Trophoblast cell (in vitro differentiated cells and primary cell): ENCODE measurements around the gene SLC2A4RG.

Experiments used
- DNase-seq, 2 donors: peaks; one replicate each; pipeline ENCODE4 v3.0.0-alpha.2; 2016
- H2AFZ ChIP-seq: 2 replicates; pipeline ENCODE4 v1.6.1; 2013; ENCODE audit warnings: low read length, moderate library complexity, mild to moderate bottlenecking; ENCODE audit not compliant: insufficient read depth, poor library complexity
- H2AK5ac ChIP-seq: 2 replicates; pipeline ENCODE4 v1.6.1; 2013; ENCODE audit warnings: mild to moderate bottlenecking, low read length
- H2BK120ac ChIP-seq: 2 replicates; pipeline ENCODE4 v1.6.1; 2013; ENCODE audit warnings: low read length, mild to moderate bottlenecking, moderate library complexity; ENCODE audit not compliant: insufficient read depth, poor library complexity
- H2BK12ac ChIP-seq: 2 replicates; pipeline ENCODE4 v1.6.1; 2013; ENCODE audit warnings: mild to moderate bottlenecking, low read length, moderate library complexity
- H2BK5ac ChIP-seq: 2 replicates; pipeline ENCODE4 v1.6.1; 2013; ENCODE audit warnings: low read length, low read depth, moderate library complexity, mild to moderate bottlenecking; ENCODE audit not compliant: poor library complexity
- H3K14ac ChIP-seq: 2 replicates; pipeline ENCODE4 v1.6.1; 2013; ENCODE audit warnings: mild to moderate bottlenecking, low read length
- H3K18ac ChIP-seq: 2 replicates; pipeline ENCODE4 v1.6.1; 2013; ENCODE audit warnings: mild to moderate bottlenecking, low read length
- H3K23ac ChIP-seq: 2 replicates; pipeline ENCODE4 v1.6.1; 2013; ENCODE audit warnings: low read length
- H3K27ac ChIP-seq: 2 replicates; pipeline ENCODE4 v1.5.1; 2013; ENCODE audit warnings: low read depth, mild to moderate bottlenecking, inconsistent platforms, low read length, moderate library complexity
- H3K27me3 ChIP-seq: 2 replicates; pipeline ENCODE4 v1.6.1; 2013; ENCODE audit warnings: inconsistent platforms, mild to moderate bottlenecking, low read length, moderate library complexity; ENCODE audit not compliant: insufficient read depth
- H3K36me3 ChIP-seq, 2 experiments: 1 replicate in 1 of 2; 2 replicates in 1 of 2; pipeline ENCODE4 v1.6.1; 2013; ENCODE audit warnings: low read length in 2 of 2, mild to moderate bottlenecking in 2 of 2, moderate library complexity in 1 of 2; ENCODE audit not compliant: insufficient read depth in 2 of 2, control insufficient read depth in 1 of 2
- H3K4ac ChIP-seq: 2 replicates; pipeline ENCODE4 v1.6.1; 2013; ENCODE audit warnings: low read depth, mild to moderate bottlenecking, low read length, moderate library complexity
- H3K4me1 ChIP-seq, 2 experiments: 1 replicate in 1 of 2; 2 replicates in 1 of 2; pipeline ENCODE4 v1.6.1; 2013; ENCODE audit warnings: low read length in 2 of 2, mild to moderate bottlenecking in 2 of 2, moderate library complexity in 1 of 2; ENCODE audit not compliant: insufficient read depth in 2 of 2, control insufficient read depth in 1 of 2
- H3K4me2 ChIP-seq: 2 replicates; pipeline ENCODE4 v1.6.1; 2013; ENCODE audit warnings: inconsistent platforms, mild to moderate bottlenecking, low read length, moderate library complexity
- H3K4me3 ChIP-seq: 2 replicates; pipeline ENCODE4 v1.5.1; 2013; ENCODE audit warnings: mild to moderate bottlenecking, low read depth, low read length, inconsistent platforms
- H3K79me1 ChIP-seq: one replicate; pipeline ENCODE4 v1.6.1; 2013; ENCODE audit warnings: low read length
- H3K79me2 ChIP-seq: 2 replicates; pipeline ENCODE4 v1.6.1; 2013; ENCODE audit warnings: low read length, mild to moderate bottlenecking; ENCODE audit not compliant: control insufficient read depth, insufficient read depth, poor library complexity
- H3K9ac ChIP-seq: 2 replicates; pipeline ENCODE4 v1.6.1; 2013; ENCODE audit warnings: mild to moderate bottlenecking, low read length
- H3K9me3 ChIP-seq: 2 replicates; pipeline ENCODE4 v1.6.1; 2013; ENCODE audit warnings: low read depth, mild to moderate bottlenecking, control low read depth, inconsistent platforms, low read length; ENCODE audit not compliant: insufficient read depth
- H4K12ac ChIP-seq: 2 replicates; pipeline ENCODE4 v1.6.1; 2013; ENCODE audit warnings: low read depth, mild to moderate bottlenecking, low read length, moderate library complexity
- H4K8ac ChIP-seq: 2 replicates; pipeline ENCODE4 v1.6.1; 2013; ENCODE audit warnings: low read depth, mild to moderate bottlenecking, low read length, moderate library complexity
- H4K91ac ChIP-seq: one replicate; pipeline ENCODE4 v1.6.1; 2013; ENCODE audit warnings: low read depth, mild to moderate bottlenecking, low read length, moderate library complexity
- WGBS: extraction: QIAGEN DNeasy Blood & Tissue Kit; methylation state at CpG from one replicate; pipeline ENCODE4 v1.1.7; 2013; ENCODE audit warnings: missing lambda C conversion rate; ENCODE audit not compliant: insufficient read length, insufficient coverage; ENCODE audit errors: extremely low coverage; 5-methylcytosine and 5-hydroxymethylcytosine counted together

SLC2A4RG gene

DNA sequence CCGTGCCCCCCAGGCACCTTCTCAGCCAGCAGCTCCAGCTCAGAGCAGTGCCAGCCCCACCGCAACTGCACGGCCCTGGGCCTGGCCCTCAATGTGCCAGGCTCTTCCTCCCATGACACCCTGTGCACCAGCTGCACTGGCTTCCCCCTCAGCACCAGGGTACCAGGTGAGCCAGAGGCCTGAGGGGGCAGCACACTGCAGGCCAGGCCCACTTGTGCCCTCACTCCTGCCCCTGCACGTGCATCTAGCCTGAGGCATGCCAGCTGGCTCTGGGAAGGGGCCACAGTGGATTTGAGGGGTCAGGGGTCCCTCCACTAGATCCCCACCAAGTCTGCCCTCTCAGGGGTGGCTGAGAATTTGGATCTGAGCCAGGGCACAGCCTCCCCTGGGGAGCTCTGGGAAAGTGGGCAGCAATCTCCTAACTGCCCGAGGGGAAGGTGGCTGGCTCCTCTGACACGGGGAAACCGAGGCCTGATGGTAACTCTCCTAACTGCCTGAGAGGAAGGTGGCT, 42.2 kb upstream of the SLC2A4RG start:
- no peak overlapping the region for H3K4ac ChIP-seq
- no CpG with 5 or more reads among the region's 7 CpGs for WGBS
- no peaks in the 10 kb centered on the region for H3K27me3 ChIP-seq
- H3K9me3 ChIP-seq, result peaks cover 3% of the 10 kb centered on the region
- no peak overlapping the region for H3K18ac ChIP-seq
- DNase-seq, result no peak
- H3K27ac ChIP-seq, result no peak overlapping the region
- no peak overlapping the region for H4K91ac ChIP-seq
- no peak overlapping the region for H2AK5ac ChIP-seq
- H2BK12ac ChIP-seq, result no peak overlapping the region
- no peak overlapping the region for H2AFZ ChIP-seq
- H3K23ac ChIP-seq, result no peak overlapping the region
- no peak overlapping the region for H3K14ac ChIP-seq
- no peak overlapping the region for H2BK5ac ChIP-seq
- H3K4me3 ChIP-seq, result no peak overlapping the region
- no peak overlapping the region for H3K9ac ChIP-seq
- peaks cover 2 to 6% of the 10 kb centered on the region in 2 experiments for H3K36me3 ChIP-seq
- no peaks in the 10 kb centered on the region for H3K79me1 ChIP-seq
- peaks cover 6 to 11% of the 10 kb centered on the region in 2 experiments for H3K4me1 ChIP-seq
- H4K12ac ChIP-seq, result no peak overlapping the region
- H3K4me2 ChIP-seq, result no peak overlapping the region
- H3K79me2 ChIP-seq, result no peaks in the 10 kb centered on the region
- H4K8ac ChIP-seq, result no peak overlapping the region
- H2BK120ac ChIP-seq, result no peak overlapping the region

- H2BK12ac ChIP-seq, result no peak overlapping the region
- H3K4ac ChIP-seq, result no peak overlapping the region
- H4K8ac ChIP-seq, result no peak overlapping the region
- no peak overlapping the region for H3K4me2 ChIP-seq
- peaks cover 2 to 6% of the 10 kb centered on the region in 2 experiments for H3K36me3 ChIP-seq
- peaks cover 6 to 11% of the 10 kb centered on the region in 2 experiments for H3K4me1 ChIP-seq
- H3K9me3 ChIP-seq, result peaks cover 4% of the 10 kb centered on the region
- no peak overlapping the region for H2BK120ac ChIP-seq
- no peak overlapping the region for H3K9ac ChIP-seq
- H4K12ac ChIP-seq, result peak overlapping the region; percentile 16
- no peaks in the 10 kb centered on the region for H3K79me2 ChIP-seq
- no peak overlapping the region for H4K91ac ChIP-seq
- no peak overlapping the region for H3K4me3 ChIP-seq
- H3K14ac ChIP-seq, result no peak overlapping the region
- no peak overlapping the region for H3K27ac ChIP-seq
- no peak overlapping the region for H2BK5ac ChIP-seq
- H3K23ac ChIP-seq, result no peak overlapping the region
- H2AK5ac ChIP-seq, result no peak overlapping the region
- H2AFZ ChIP-seq, result no peak overlapping the region
- no peak for DNase-seq
- WGBS, result no CpG with 5 or more reads among the region's 40 CpGs
- H3K18ac ChIP-seq, result no peak overlapping the region
- H3K27me3 ChIP-seq, result no peaks in the 10 kb centered on the region
- H3K79me1 ChIP-seq, result no peaks in the 10 kb centered on the region
Measured at GRCh38 chr20:63697868-63698545, 41.6 kb upstream of the SLC2A4RG start.

- no peak overlapping the region for H2BK120ac ChIP-seq
- H3K79me2 ChIP-seq, result no peaks in the 10 kb centered on the region
- no peak overlapping the region for H2AFZ ChIP-seq
- no peak overlapping the region for H3K4me2 ChIP-seq
- H3K79me1 ChIP-seq, result no peaks in the 10 kb centered on the region
- WGBS, result no CpG with 5 or more reads among the region's 19 CpGs
- H2AK5ac ChIP-seq, result no peak overlapping the region
- H2BK5ac ChIP-seq, result no peak overlapping the region
- DNase-seq, result peak; percentile 57 to 67
- no peaks in the 10 kb centered on the region for H3K27me3 ChIP-seq
- no peak overlapping the region for H4K91ac ChIP-seq
- H3K27ac ChIP-seq, result no peak overlapping the region
- no peak overlapping the region for H3K9ac ChIP-seq
- no peak overlapping the region for H3K14ac ChIP-seq
- H3K4me3 ChIP-seq, result peak overlapping the region; percentile 6
- peaks cover 7 to 9% of the 10 kb centered on the region in 2 experiments for H3K36me3 ChIP-seq
- H4K8ac ChIP-seq, result no peak overlapping the region
- H2BK12ac ChIP-seq, result no peak overlapping the region
- peaks cover 6 to 11% of the 10 kb centered on the region in 2 experiments for H3K4me1 ChIP-seq
- H4K12ac ChIP-seq, result no peak overlapping the region
- no peak overlapping the region for H3K4ac ChIP-seq
- H3K18ac ChIP-seq, result no peak overlapping the region
- no peak overlapping the region for H3K23ac ChIP-seq
- peaks cover 3% of the 10 kb centered on the region for H3K9me3 ChIP-seq
Measured at GRCh38 chr20:63698739-63699465, 40.7 kb upstream of the SLC2A4RG start.

- H3K18ac ChIP-seq, result no peak overlapping the region
Measured at GRCh38 chr20:63699466-63700198, 39.9 kb upstream of the SLC2A4RG start.

More at GRCh38 chr20:63699466-63700198, 39.9 kb upstream of the SLC2A4RG start:
- Histone ChIP-seq H2AFZ (no peak overlapping the region), H3K9ac (no peak overlapping the region), H3K79me1 (no peaks in the 10 kb centered on the region), H4K12ac (no peak overlapping the region), H3K36me3 (peaks cover 15 to 16% of the 10 kb centered on the region in 2 experiments), H3K23ac (no peak overlapping the region), H3K4ac (no peak overlapping the region), H3K4me2 (no peak overlapping the region), H2BK120ac (no peak overlapping the region), H3K27ac (no peak overlapping the region), H2BK5ac (no peak overlapping the region), H2AK5ac (no peak overlapping the region), H4K8ac (peak overlapping the region; percentile 17), H3K4me1 (peaks cover 6 to 11% of the 10 kb centered on the region in 2 experiments), H3K79me2 (no peaks in the 10 kb centered on the region), H2BK12ac (no peak overlapping the region), H3K4me3 (peak overlapping the region; percentile 6), H3K9me3 (peaks cover 3% of the 10 kb centered on the region), H3K14ac (no peak overlapping the region), H4K91ac (no peak overlapping the region), H3K27me3 (no peaks in the 10 kb centered on the region)
- WGBS, result no CpG with 5 or more reads among the region's 24 CpGs
- no peak for DNase-seq
